Measurements from ENCODE around the gene CDC14B.

DNA sequence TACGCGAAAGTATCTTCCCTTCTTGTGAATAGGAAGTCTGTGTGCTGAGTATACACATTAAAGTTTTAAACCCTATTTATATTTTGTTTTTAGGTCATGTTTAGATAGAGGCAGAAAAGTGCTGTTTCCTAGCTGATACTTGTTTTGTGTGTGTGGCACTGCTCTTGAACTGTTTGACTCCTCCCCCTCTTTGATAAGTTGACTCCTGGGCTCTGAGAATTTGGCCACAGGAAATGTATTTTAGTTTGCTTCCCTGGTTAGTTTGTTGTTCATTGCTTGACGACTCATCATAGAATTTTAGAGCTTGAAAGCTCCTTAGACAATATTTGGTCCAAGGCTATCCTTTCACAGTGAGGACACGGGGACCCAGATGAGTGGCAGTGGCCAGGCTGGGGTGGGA is 2.0 kb upstream of the CDC14B start:
- TF ChIP-seq, protein P1, sequence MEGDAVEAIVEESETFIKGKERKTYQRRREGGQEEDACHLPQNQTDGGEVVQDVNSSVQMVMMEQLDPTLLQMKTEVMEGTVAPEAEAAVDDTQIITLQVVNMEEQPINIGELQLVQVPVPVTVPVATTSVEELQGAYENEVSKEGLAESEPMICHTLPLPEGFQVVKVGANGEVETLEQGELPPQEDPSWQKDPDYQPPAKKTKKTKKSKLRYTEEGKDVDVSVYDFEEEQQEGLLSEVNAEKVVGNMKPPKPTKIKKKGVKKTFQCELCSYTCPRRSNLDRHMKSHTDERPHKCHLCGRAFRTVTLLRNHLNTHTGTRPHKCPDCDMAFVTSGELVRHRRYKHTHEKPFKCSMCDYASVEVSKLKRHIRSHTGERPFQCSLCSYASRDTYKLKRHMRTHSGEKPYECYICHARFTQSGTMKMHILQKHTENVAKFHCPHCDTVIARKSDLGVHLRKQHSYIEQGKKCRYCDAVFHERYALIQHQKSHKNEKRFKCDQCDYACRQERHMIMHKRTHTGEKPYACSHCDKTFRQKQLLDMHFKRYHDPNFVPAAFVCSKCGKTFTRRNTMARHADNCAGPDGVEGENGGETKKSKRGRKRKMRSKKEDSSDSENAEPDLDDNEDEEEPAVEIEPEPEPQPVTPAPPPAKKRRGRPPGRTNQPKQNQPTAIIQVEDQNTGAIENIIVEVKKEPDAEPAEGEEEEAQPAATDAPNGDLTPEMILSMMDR (conservative IDR thresholded peaks at IDR 0.05; ENCODE audit: low read depth, low read length), result no peak
- TF ChIP-seq EZH2 (IDR thresholded peaks at IDR 0.05; ENCODE audit: low read length, unreplicated experiment) (no peak), EZH2phosphoT487 (IDR thresholded peaks at IDR 0.05; ENCODE audit: borderline replicate concordance, low read length) (no peak)

Measured in PC-3 (cell line).